ENCODE results near the gene MBTPS2.

MBTPS2 gene

GRCh38 chrX:21802054-21802670 lies 37.3 kb upstream of the MBTPS2 start:
- Histone ChIP-seq H2BK120ac (ENCODE audit: low read depth, low read length) (no peak overlapping the region), H3K18ac (ENCODE audit: low read depth in 1 of 2, low read length in 2 of 2) (no peak overlapping the region), H3K4me2 (ENCODE audit: low read length, poor library complexity, severe bottlenecking) (no peak overlapping the region), H2AK5ac (ENCODE audit: low read length, severe bottlenecking) (no peak overlapping the region), H3K4me1 (ENCODE audit: control insufficient read depth, insufficient read depth, low read depth, low read length) (peaks cover 2% of the 10 kb centered on the region), H4K8ac (ENCODE audit: low read length) (no peak overlapping the region), H3K23ac (ENCODE audit: low read length in 2 of 2) (no peak overlapping the region), H2BK5ac (ENCODE audit: low read depth, low read length, poor library complexity, severe bottlenecking) (no peak overlapping the region), H3K14ac (ENCODE audit: low read length in 2 of 2) (no peak overlapping the region), H2BK15ac (ENCODE audit: low read depth, poor library complexity, severe bottlenecking) (no peak overlapping the region), H4K91ac (ENCODE audit: low read length) (no peak overlapping the region), H3K9ac (ENCODE audit: low read length) (no peak overlapping the region), H3K36me3 (ENCODE audit: control insufficient read depth in 1 of 2, insufficient read depth in 2 of 2, low read depth in 1 of 2, low read length in 2 of 2) (no peaks in the 10 kb centered on the region), H3K9me3 (ENCODE audit: control insufficient read depth, low read length) (no peaks in the 10 kb centered on the region), H3K4me3 (ENCODE audit: insufficient read depth in 1 of 2, low read depth in 1 of 2, low read length in 2 of 2) (no peak overlapping the region), H3K79me1 (replicated peaks; ENCODE audit: low read length, poor library complexity, severe bottlenecking) (no peaks in the 10 kb centered on the region), H3K27me3 (ENCODE audit: control insufficient read depth in 1 of 2, insufficient read depth in 1 of 2, low read length in 2 of 2) (no peaks in the 10 kb centered on the region), H3K4ac (ENCODE audit: low read depth in 1 of 2, low read length in 2 of 2) (no peak overlapping the region), H3K27ac (ENCODE audit: low read length, poor library complexity, severe bottlenecking) (no peak overlapping the region), H2BK12ac (ENCODE audit: low read length in 2 of 2) (no peak overlapping the region), H2AFZ (ENCODE audit: low read depth, low read length) (no peak overlapping the region)
- DNase-seq = no peak
- 72% methylated on average over 3 of the region's 7 CpGs for WGBS

GRCh38 chrX:21802839-21803238 lies 36.6 kb upstream of the MBTPS2 start:
- no peak overlapping the region for H4K91ac ChIP-seq (ENCODE audit: low read length)
- H2BK15ac ChIP-seq (ENCODE audit: low read depth, poor library complexity, severe bottlenecking) = no peak overlapping the region
- H3K18ac ChIP-seq (ENCODE audit: low read depth in 1 of 2, low read length in 2 of 2) = no peak overlapping the region
- H3K4me3 ChIP-seq (ENCODE audit: insufficient read depth in 1 of 2, low read depth in 1 of 2, low read length in 2 of 2) = no peak overlapping the region
- no peak overlapping the region for H3K9ac ChIP-seq (ENCODE audit: low read length)
- no peak overlapping the region for H2BK120ac ChIP-seq (ENCODE audit: low read depth, low read length)
- H2BK5ac ChIP-seq (ENCODE audit: low read depth, low read length, poor library complexity, severe bottlenecking) = no peak overlapping the region
- H3K4ac ChIP-seq (ENCODE audit: low read depth in 1 of 2, low read length in 2 of 2) = no peak overlapping the region
- H3K4me2 ChIP-seq (ENCODE audit: low read length, poor library complexity, severe bottlenecking) = no peak overlapping the region
- H3K79me1 ChIP-seq (replicated peaks; ENCODE audit: low read length, poor library complexity, severe bottlenecking) = no peaks in the 10 kb centered on the region
- no peak for DNase-seq
- no peaks in the 10 kb centered on the region for H3K9me3 ChIP-seq (ENCODE audit: control insufficient read depth, low read length)
- H2AFZ ChIP-seq (ENCODE audit: low read depth, low read length) = no peak overlapping the region
- H3K23ac ChIP-seq (ENCODE audit: low read length in 2 of 2) = no peak overlapping the region
- peaks cover 2% of the 10 kb centered on the region for H3K4me1 ChIP-seq (ENCODE audit: control insufficient read depth, insufficient read depth, low read depth, low read length)
- H3K36me3 ChIP-seq (ENCODE audit: control insufficient read depth in 1 of 2, insufficient read depth in 2 of 2, low read depth in 1 of 2, low read length in 2 of 2) = no peaks in the 10 kb centered on the region
- H3K27me3 ChIP-seq (ENCODE audit: control insufficient read depth in 1 of 2, insufficient read depth in 1 of 2, low read length in 2 of 2) = no peaks in the 10 kb centered on the region
- no peak overlapping the region for H4K8ac ChIP-seq (ENCODE audit: low read length)
- H2BK12ac ChIP-seq (ENCODE audit: low read length in 2 of 2) = no peak overlapping the region
- peak overlapping the region; percentile 29 for H2AK5ac ChIP-seq (ENCODE audit: low read length, severe bottlenecking)
- H3K14ac ChIP-seq (ENCODE audit: low read length in 2 of 2) = no peak overlapping the region
- H3K27ac ChIP-seq (ENCODE audit: low read length, poor library complexity, severe bottlenecking) = no peak overlapping the region

- no peak overlapping the region for H3K4me3 ChIP-seq (ENCODE audit: insufficient read depth in 1 of 2, low read depth in 1 of 2, low read length in 2 of 2)
- no peak overlapping the region for H2AK5ac ChIP-seq (ENCODE audit: low read length, severe bottlenecking)
- H2BK12ac ChIP-seq (ENCODE audit: low read length in 2 of 2) = no peak overlapping the region
- H2BK15ac ChIP-seq (ENCODE audit: low read depth, poor library complexity, severe bottlenecking) = no peak overlapping the region
- no peak overlapping the region for H4K8ac ChIP-seq (ENCODE audit: low read length)
- no peak overlapping the region for H2BK120ac ChIP-seq (ENCODE audit: low read depth, low read length)
- no peak overlapping the region for H3K9ac ChIP-seq (ENCODE audit: low read length)
- H3K79me1 ChIP-seq (replicated peaks; ENCODE audit: low read length, poor library complexity, severe bottlenecking) = no peaks in the 10 kb centered on the region
- no peak overlapping the region for H3K23ac ChIP-seq (ENCODE audit: low read length in 2 of 2)
- H3K14ac ChIP-seq (ENCODE audit: low read length in 2 of 2) = no peak overlapping the region
- no peak for DNase-seq
- no peak overlapping the region for H2BK5ac ChIP-seq (ENCODE audit: low read depth, low read length, poor library complexity, severe bottlenecking)
- H3K4me1 ChIP-seq (ENCODE audit: control insufficient read depth, insufficient read depth, low read depth, low read length) = no peaks in the 10 kb centered on the region
- H3K27me3 ChIP-seq (ENCODE audit: control insufficient read depth in 1 of 2, insufficient read depth in 1 of 2, low read length in 2 of 2) = peaks cover 0 to 4% of the 10 kb centered on the region in 2 experiments
- peaks cover 1% of the 10 kb centered on the region for H3K9me3 ChIP-seq (ENCODE audit: control insufficient read depth, low read length)
- H3K18ac ChIP-seq (ENCODE audit: low read depth in 1 of 2, low read length in 2 of 2) = no peak overlapping the region
- no peak overlapping the region for H2AFZ ChIP-seq (ENCODE audit: low read depth, low read length)
- H4K91ac ChIP-seq (ENCODE audit: low read length) = no peak overlapping the region
- H3K27ac ChIP-seq (ENCODE audit: low read length, poor library complexity, severe bottlenecking) = no peak overlapping the region
- no peak overlapping the region for H3K4me2 ChIP-seq (ENCODE audit: low read length, poor library complexity, severe bottlenecking)
- no peaks in the 10 kb centered on the region for H3K36me3 ChIP-seq (ENCODE audit: control insufficient read depth in 1 of 2, insufficient read depth in 2 of 2, low read depth in 1 of 2, low read length in 2 of 2)
- no peak overlapping the region for H3K4ac ChIP-seq (ENCODE audit: low read depth in 1 of 2, low read length in 2 of 2)
These were observed 32.7 kb upstream of the MBTPS2 start for GRCh38 chrX:21806691-21807090.

GRCh38 chrX:21811832-21812231 lies 27.6 kb upstream of the MBTPS2 start:
- no peak overlapping the region for H4K8ac ChIP-seq (ENCODE audit: low read length)
- H3K18ac ChIP-seq (ENCODE audit: low read depth in 1 of 2, low read length in 2 of 2) = no peak overlapping the region
- no peaks in the 10 kb centered on the region for H3K4me1 ChIP-seq (ENCODE audit: control insufficient read depth, insufficient read depth, low read depth, low read length)
- no peak overlapping the region for H3K14ac ChIP-seq (ENCODE audit: low read length in 2 of 2)
- DNase-seq = no peak
- no peak overlapping the region for H3K4me2 ChIP-seq (ENCODE audit: low read length, poor library complexity, severe bottlenecking)
- H2BK5ac ChIP-seq (ENCODE audit: low read depth, low read length, poor library complexity, severe bottlenecking) = no peak overlapping the region
- no peak overlapping the region for H3K9ac ChIP-seq (ENCODE audit: low read length)
- H3K36me3 ChIP-seq (ENCODE audit: control insufficient read depth in 1 of 2, insufficient read depth in 2 of 2, low read depth in 1 of 2, low read length in 2 of 2) = no peaks in the 10 kb centered on the region
- no peak overlapping the region for H3K4me3 ChIP-seq (ENCODE audit: insufficient read depth in 1 of 2, low read depth in 1 of 2, low read length in 2 of 2)
- no peak overlapping the region for H3K27ac ChIP-seq (ENCODE audit: low read length, poor library complexity, severe bottlenecking)
- 78% methylated on average over 1 of the region's 1 CpG for WGBS
- H2BK15ac ChIP-seq (ENCODE audit: low read depth, poor library complexity, severe bottlenecking) = no peak overlapping the region
- no peak overlapping the region for H3K23ac ChIP-seq (ENCODE audit: low read length in 2 of 2)
- H2BK12ac ChIP-seq (ENCODE audit: low read length in 2 of 2) = no peak overlapping the region
- no peak overlapping the region for H4K91ac ChIP-seq (ENCODE audit: low read length)
- H3K79me1 ChIP-seq (replicated peaks; ENCODE audit: low read length, poor library complexity, severe bottlenecking) = no peaks in the 10 kb centered on the region
- peaks cover 0 to 9% of the 10 kb centered on the region in 2 experiments for H3K27me3 ChIP-seq (ENCODE audit: control insufficient read depth in 1 of 2, insufficient read depth in 1 of 2, low read length in 2 of 2)
- H3K9me3 ChIP-seq (ENCODE audit: control insufficient read depth, low read length) = peaks cover 5% of the 10 kb centered on the region
- H2BK120ac ChIP-seq (ENCODE audit: low read depth, low read length) = no peak overlapping the region
- no peak overlapping the region for H2AFZ ChIP-seq (ENCODE audit: low read depth, low read length)
- no peak overlapping the region for H2AK5ac ChIP-seq (ENCODE audit: low read length, severe bottlenecking)
- H3K4ac ChIP-seq (ENCODE audit: low read depth in 1 of 2, low read length in 2 of 2) = no peak overlapping the region

Data from mesenchymal stem cell (in vitro differentiated cells and primary cell).